Testis (tissue), 3 donors: ENCODE measurements around the gene E2F3. TPM values are rescaled to one million over a fixed set of nuclear protein-coding genes. Genes with fewer than 3 reads are reported as not detected.

ENCODE experiments used
- DNase-seq: peaks from one replicate; pipeline ENCODE4 v3.0.0-alpha.2; 2019
- H3K27ac ChIP-seq, 2 donors: fragments of 200-600 bp; sonication (generic); one replicate each; pipeline ENCODE4 v1.5.1; 2019
- H3K27me3 ChIP-seq: fragments of 200-600 bp; sonication (generic); one replicate; pipeline ENCODE4 v1.5.1; 2019
- H3K36me3 ChIP-seq: fragments of 200-600 bp; sonication (generic); one replicate; pipeline ENCODE4 v1.5.1; 2017; ENCODE audit warnings: low read depth; ENCODE audit errors: missing control alignments
- H3K4me1 ChIP-seq: fragments of 200-600 bp; sonication (generic); one replicate; pipeline ENCODE4 v1.5.1; 2019
- H3K4me3 ChIP-seq, 2 donors: fragments of 200-600 bp; sonication (generic); one replicate each; pipeline ENCODE4 v1.5.1; 2017 to 2019
- H3K9me3 ChIP-seq: fragments of 200-600 bp; sonication (generic); one replicate; pipeline ENCODE4 v1.5.1; 2017
- POLR2A ChIP-seq: fragments of 450-650 bp; IDR thresholded peaks from one replicate; pipeline ENCODE4 v1.6.1; 2017; ENCODE audit warnings: antibody characterized with exemption, mild to moderate bottlenecking, moderate library complexity
- WGBS, 2 donors: methylation state at CpG; one replicate each; pipeline ENCODE4 v1.1.5; 2018; 5-methylcytosine and 5-hydroxymethylcytosine counted together
- intact Hi-C: fragments of 100-400 bp; cut with DNase I; formaldehyde crosslinking; loops from one replicate; pipeline ENCODE4 v1.15.1; 2023; ENCODE audit warnings: low total_unique reads
- polyA plus RNA-seq: library from polyadenylated mRNA; stranded (reverse); fragments of 350-450 nt; fragmentation: Illumina TruSeq; extraction: RNeasy Lipid Tissue Mini Kit (QIAGEN cat#74804); gene quantifications from one replicate; pipeline ENCODE4 v1.2.3, GENCODE V29; 2014; ENCODE audit warnings: low read depth, low replicate concordance; ENCODE audit not compliant: insufficient read depth
- total RNA-seq, 2 donors: library from RNA; depleted of rRNA; stranded (reverse); fragments of >200 nt; gene quantifications; one replicate each; pipeline ENCODE4 v1.2.3, GENCODE V29; 2016
- TF ChIP-seq, protein P1 (sequence below), 3 experiments: fragments of 450-650 bp in 2 of 3; fragments of 200-600 bp in 1 of 3; sonication (generic) in 1 of 3; IDR thresholded peaks; one replicate each; pipeline ENCODE4 v1.5.1; 2016 to 2019; ENCODE audit warnings: antibody characterized with exemption in 3 of 3, mild to moderate bottlenecking in 2 of 3, moderate library complexity in 1 of 3

The E2F3 gene
- total and polyA plus RNA-seq, 3 donors from 2014 or later: 7.4 to 8.7 (median 8.0) TPM

GRCh38 chr6:20441921-20442320 is 40.2 kb downstream of the E2F3 start:
- TF ChIP-seq POLR2A: no peak
- TF ChIP-seq, protein P1, sequence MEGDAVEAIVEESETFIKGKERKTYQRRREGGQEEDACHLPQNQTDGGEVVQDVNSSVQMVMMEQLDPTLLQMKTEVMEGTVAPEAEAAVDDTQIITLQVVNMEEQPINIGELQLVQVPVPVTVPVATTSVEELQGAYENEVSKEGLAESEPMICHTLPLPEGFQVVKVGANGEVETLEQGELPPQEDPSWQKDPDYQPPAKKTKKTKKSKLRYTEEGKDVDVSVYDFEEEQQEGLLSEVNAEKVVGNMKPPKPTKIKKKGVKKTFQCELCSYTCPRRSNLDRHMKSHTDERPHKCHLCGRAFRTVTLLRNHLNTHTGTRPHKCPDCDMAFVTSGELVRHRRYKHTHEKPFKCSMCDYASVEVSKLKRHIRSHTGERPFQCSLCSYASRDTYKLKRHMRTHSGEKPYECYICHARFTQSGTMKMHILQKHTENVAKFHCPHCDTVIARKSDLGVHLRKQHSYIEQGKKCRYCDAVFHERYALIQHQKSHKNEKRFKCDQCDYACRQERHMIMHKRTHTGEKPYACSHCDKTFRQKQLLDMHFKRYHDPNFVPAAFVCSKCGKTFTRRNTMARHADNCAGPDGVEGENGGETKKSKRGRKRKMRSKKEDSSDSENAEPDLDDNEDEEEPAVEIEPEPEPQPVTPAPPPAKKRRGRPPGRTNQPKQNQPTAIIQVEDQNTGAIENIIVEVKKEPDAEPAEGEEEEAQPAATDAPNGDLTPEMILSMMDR (IDR thresholded peaks at IDR 0.05): no peak
- Histone ChIP-seq H3K27me3 (no peaks in the 10 kb centered on the region), H3K4me1 (no peaks in the 10 kb centered on the region), H3K9me3 (no peaks in the 10 kb centered on the region), H3K27ac (no peak overlapping the region), H3K4me3 (no peak overlapping the region), H3K36me3 (no peaks in the 10 kb centered on the region)
- DNase-seq: no peak
- intact Hi-C loops: no loop called here
- 84% methylated on average over 7 of the region's 7 CpGs for WGBS, 2 donors

DNA sequence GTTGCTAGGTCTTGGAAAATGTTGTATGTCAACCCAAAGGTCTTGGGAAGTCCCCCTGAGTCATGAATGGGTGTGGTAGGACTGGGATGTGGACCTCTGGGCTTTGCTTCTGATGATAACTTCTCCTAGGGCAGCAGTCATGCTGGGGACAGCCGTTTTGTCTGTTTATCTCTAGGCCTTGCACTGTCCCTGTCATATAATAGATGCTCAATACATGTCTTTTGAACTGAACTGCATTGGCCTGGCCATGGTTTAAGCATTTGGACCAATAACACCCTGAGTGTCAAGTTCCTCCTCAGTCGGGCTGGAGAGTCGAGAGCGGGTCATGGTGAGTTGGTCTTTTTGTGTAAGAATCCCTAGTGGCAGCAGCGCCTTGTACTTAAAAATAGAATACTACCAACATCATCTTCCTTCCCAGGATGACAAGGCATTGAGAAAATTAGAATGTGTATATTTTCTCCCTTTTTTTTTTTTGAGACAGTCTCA is 43.1 kb downstream of the E2F3 start:
- H3K36me3 ChIP-seq: no peaks in the 10 kb centered on the region
- WGBS, 2 donors: 85 to 90% methylated on average over 5 of the region's 5 CpGs
- intact Hi-C loops: no loop called here
- no peak overlapping the region for H3K4me3 ChIP-seq
- no peak for DNase-seq
- no peaks in the 10 kb centered on the region for H3K4me1 ChIP-seq
- no peak for TF ChIP-seq POLR2A
- TF ChIP-seq, protein P1 (IDR thresholded peaks at IDR 0.05): no peak
- H3K27me3 ChIP-seq: no peaks in the 10 kb centered on the region
- no peaks in the 10 kb centered on the region for H3K9me3 ChIP-seq
- H3K27ac ChIP-seq: no peak overlapping the region

- intact Hi-C loops: no loop called here
- no peak for DNase-seq
- WGBS, 2 donors: 66 to 91% methylated on average over 3 of the region's 3 CpGs
- H3K9me3 ChIP-seq: no peaks in the 10 kb centered on the region
- H3K4me1 ChIP-seq: no peaks in the 10 kb centered on the region
- no peak overlapping the region for H3K4me3 ChIP-seq
- no peak overlapping the region for H3K27ac ChIP-seq
- TF ChIP-seq POLR2A: no peak
- TF ChIP-seq, protein P1 (IDR thresholded peaks at IDR 0.05): no peak
- H3K27me3 ChIP-seq: no peaks in the 10 kb centered on the region
- H3K36me3 ChIP-seq: no peaks in the 10 kb centered on the region
Measured at GRCh38 chr6:20447157-20447556, 45.5 kb downstream of the E2F3 start.

DNA sequence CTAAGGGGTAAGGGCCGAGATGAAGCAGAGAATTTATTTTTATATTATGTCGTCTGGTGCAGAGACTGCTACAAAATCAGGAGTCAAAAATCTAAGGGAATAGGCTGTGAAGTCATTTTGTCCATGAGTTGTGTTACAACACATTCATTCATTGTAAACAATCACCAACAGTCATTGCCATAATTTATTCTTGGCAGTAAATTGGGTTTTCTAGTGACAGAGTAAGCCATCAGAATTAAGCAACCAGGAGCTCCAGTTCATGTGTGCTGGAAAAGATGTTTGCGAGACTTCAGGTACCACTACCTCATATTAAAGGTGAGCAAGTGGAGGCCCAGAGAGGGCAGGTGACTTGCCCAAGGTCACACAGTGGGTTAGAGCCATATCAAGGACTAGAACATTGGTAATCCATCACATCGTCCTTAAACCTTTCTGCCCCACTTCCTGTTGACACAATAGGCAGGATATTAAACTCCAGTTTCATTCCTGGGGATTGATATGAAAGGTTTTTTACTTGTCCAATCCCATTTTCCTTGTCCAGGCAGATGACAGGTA is 46.0 kb downstream of the E2F3 start:
- WGBS, 2 donors: 57 to 65% methylated on average over 4 of the region's 4 CpGs
- Histone ChIP-seq H3K27ac (no peak overlapping the region), H3K4me1 (no peaks in the 10 kb centered on the region), H3K4me3 (no peak overlapping the region), H3K27me3 (no peaks in the 10 kb centered on the region), H3K36me3 (no peaks in the 10 kb centered on the region), H3K9me3 (no peaks in the 10 kb centered on the region)
- DNase-seq: no peak
- intact Hi-C loops: no loop called here
- no peak for TF ChIP-seq POLR2A
- TF ChIP-seq, protein P1 (IDR thresholded peaks at IDR 0.05): no peak

- TF ChIP-seq, protein P1 (IDR thresholded peaks at IDR 0.05): no peak
- TF ChIP-seq POLR2A: no peak
- Histone ChIP-seq H3K27me3 (no peaks in the 10 kb centered on the region), H3K9me3 (no peaks in the 10 kb centered on the region), H3K36me3 (no peaks in the 10 kb centered on the region), H3K27ac (no peak overlapping the region), H3K4me3 (no peak overlapping the region), H3K4me1 (no peaks in the 10 kb centered on the region)
- intact Hi-C loops: no loop called here
- DNase-seq: no peak
- 90% methylated on average over 2 of the region's 2 CpGs for WGBS, 2 donors
Measured at GRCh38 chr6:20448828-20449227, 47.1 kb downstream of the E2F3 start.
